Measurements from ENCODE around the gene CPN2.

The CPN2 gene

GRCh38 chr3:194326192-194326967, 24.7 kb downstream of the CPN2 start:
- TF ChIP-seq CTCF (IDR thresholded peaks at IDR 0.05; ENCODE audit: poor library complexity, severe bottlenecking) = no peak
- H3K27ac ChIP-seq (ENCODE audit: poor library complexity, severe bottlenecking) = peak overlapping the region; percentile 28

GRCh38 chr3:194325424-194326153, 25.5 kb downstream of the CPN2 start:
- H3K27me3 ChIP-seq (ENCODE audit: insufficient read depth, poor library complexity, severe bottlenecking) = no peaks in the 10 kb centered on the region
- peak overlapping the region; percentile 97 for H3K27ac ChIP-seq (ENCODE audit: poor library complexity, severe bottlenecking)
- peaks cover 9% of the 10 kb centered on the region for H3K36me3 ChIP-seq (ENCODE audit: low read depth)
- peaks cover 27% of the 10 kb centered on the region for H3K4me1 ChIP-seq (ENCODE audit: insufficient read depth, poor library complexity, severe bottlenecking)
- ATAC-seq (ENCODE audit: low read depth) (no peak), DNase-seq (ENCODE audit: low spot score) (peak; percentile 38)
- TF ChIP-seq CTCF (IDR thresholded peaks at IDR 0.05; ENCODE audit: poor library complexity, severe bottlenecking) = no peak
- H3K9me3 ChIP-seq (ENCODE audit: severe bottlenecking) = no peaks in the 10 kb centered on the region
- H3K4me3 ChIP-seq (ENCODE audit: severe bottlenecking) = no peak overlapping the region

More at GRCh38 chr3:194326192-194326967, 24.7 kb downstream of the CPN2 start:
- H3K9me3 ChIP-seq (ENCODE audit: severe bottlenecking) = no peaks in the 10 kb centered on the region
- ATAC-seq (ENCODE audit: low read depth) (no peak), DNase-seq (ENCODE audit: low spot score) (peak; percentile 43)
- H3K27me3 ChIP-seq (ENCODE audit: insufficient read depth, poor library complexity, severe bottlenecking) = no peaks in the 10 kb centered on the region
- H3K36me3 ChIP-seq (ENCODE audit: low read depth) = peaks cover 1% of the 10 kb centered on the region
- H3K4me1 ChIP-seq (ENCODE audit: insufficient read depth, poor library complexity, severe bottlenecking) = peaks cover 27% of the 10 kb centered on the region
- H3K4me3 ChIP-seq (ENCODE audit: severe bottlenecking) = no peak overlapping the region

- no peak for ATAC-seq (ENCODE audit: low read depth)
- Histone ChIP-seq H3K27me3 (ENCODE audit: insufficient read depth, poor library complexity, severe bottlenecking) (no peaks in the 10 kb centered on the region), H3K27ac (ENCODE audit: poor library complexity, severe bottlenecking) (peak overlapping the region; percentile 97), H3K4me3 (ENCODE audit: severe bottlenecking) (no peak overlapping the region), H3K9me3 (ENCODE audit: severe bottlenecking) (no peaks in the 10 kb centered on the region), H3K36me3 (ENCODE audit: low read depth) (peaks cover 16% of the 10 kb centered on the region), H3K4me1 (ENCODE audit: insufficient read depth, poor library complexity, severe bottlenecking) (peaks cover 23% of the 10 kb centered on the region)
- no peak for DNase-seq (ENCODE audit: low spot score)
- TF ChIP-seq CTCF (IDR thresholded peaks at IDR 0.05; ENCODE audit: poor library complexity, severe bottlenecking) = no peak
Measured at GRCh38 chr3:194324823-194325327, 26.3 kb downstream of the CPN2 start.

- H3K36me3 ChIP-seq (ENCODE audit: low read depth) = peaks cover 24% of the 10 kb centered on the region
- peaks cover 23% of the 10 kb centered on the region for H3K4me1 ChIP-seq (ENCODE audit: insufficient read depth, poor library complexity, severe bottlenecking)
- H3K27me3 ChIP-seq (ENCODE audit: insufficient read depth, poor library complexity, severe bottlenecking) = no peaks in the 10 kb centered on the region
- peak overlapping the region; percentile 97 for H3K27ac ChIP-seq (ENCODE audit: poor library complexity, severe bottlenecking)
- ATAC-seq (ENCODE audit: low read depth) (peak; percentile 3), DNase-seq (ENCODE audit: low spot score) (no peak)
- peaks cover 2% of the 10 kb centered on the region for H3K9me3 ChIP-seq (ENCODE audit: severe bottlenecking)
- no peak for TF ChIP-seq CTCF (IDR thresholded peaks at IDR 0.05; ENCODE audit: poor library complexity, severe bottlenecking)
- no peak overlapping the region for H3K4me3 ChIP-seq (ENCODE audit: severe bottlenecking)
Measured at GRCh38 chr3:194323785-194324735, 27.1 kb downstream of the CPN2 start.

All from RWPE2 (cell line).